Endometrial microvascular endothelial cells (primary cell): ENCODE measurements around the gene CFL2. TPM values are rescaled to one million over a fixed set of nuclear protein-coding genes. Genes with fewer than 3 reads are reported as not detected.
"Not testable (repeated sequence)": the region's sequence is repeated elsewhere in the genome, so short reads cannot be mapped to it uniquely, and the experiment has no call there.

Source experiments
- in situ Hi-C: cut with HindIII; loops from 2 replicates; pipeline ENCODE4 v1.10.0; 2017; ENCODE audit warnings: low sequenced_read_pairs, low pct_unique_long_range_greater_than_20kb; ENCODE audit errors: inconsistent ontology term
- total RNA-seq: library from RNA; depleted of rRNA; stranded (reverse); fragments of >200 nt; gene quantifications from one replicate; pipeline ENCODE4 v1.2.3, GENCODE V29; 2015; ENCODE audit errors: inconsistent ontology term

The CFL2 gene
- 89.3 TPM for total RNA-seq

- in situ Hi-C loops = no loop called here
Measured at GRCh38 chr14:34714320-34715126, at the start of gene CFL2. Gene CFL2, minus strand, starts transcription at chr14:34714593. Its CDS starts 53 bp downstream, at chr14:34714540.

- in situ Hi-C loops = no loop called here
Measured at GRCh38 chr14:34755215-34755614, 40.8 kb upstream of the CFL2 start.

GRCh38 chr14:34754687-34755086 is 40.3 kb upstream of the CFL2 start:
- in situ Hi-C loops = no loop called here

- in situ Hi-C loops = no loop called here
Measured at GRCh38 chr14:34750670-34751069, 36.3 kb upstream of the CFL2 start.

GRCh38 chr14:34750233-34750632 is 35.8 kb upstream of the CFL2 start:
- in situ Hi-C loops = no loop called here

- in situ Hi-C loops = no loop called here
Measured at GRCh38 chr14:34749408-34749807, 35.0 kb upstream of the CFL2 start.

- in situ Hi-C loops = no loop called here
Measured at GRCh38 chr14:34742270-34743115, 28.1 kb upstream of the CFL2 start.

- in situ Hi-C loops = no loop called here
Measured at GRCh38 chr14:34741840-34742239, 27.4 kb upstream of the CFL2 start.

- in situ Hi-C loops = not testable (repeated sequence)
Measured at GRCh38 chr14:34740139-34740538, 25.7 kb upstream of the CFL2 start.

- in situ Hi-C loops = not testable (repeated sequence)
Measured at GRCh38 chr14:34737079-34737478, 22.7 kb upstream of the CFL2 start.

GRCh38 chr14:34733245-34733644 is 18.9 kb upstream of the CFL2 start:
- in situ Hi-C loops = no loop called here

- in situ Hi-C loops = no loop called here
Measured at GRCh38 chr14:34732802-34733201, 18.4 kb upstream of the CFL2 start.

GRCh38 chr14:34723867-34724266 is 9.5 kb upstream of the CFL2 start:
- in situ Hi-C loops = no loop called here

- in situ Hi-C loops = no loop called here
Measured at GRCh38 chr14:34722723-34723545, 8.5 kb upstream of the CFL2 start.

GRCh38 chr14:34721129-34721528 is 6.7 kb upstream of the CFL2 start:
- in situ Hi-C loops = no loop called here

- in situ Hi-C loops = no loop called here
Measured at GRCh38 chr14:34718750-34719304, 4.4 kb upstream of the CFL2 start.

GRCh38 chr14:34715127-34715863 is 902 bp upstream of the CFL2 start:
- in situ Hi-C loops = no loop called here

- in situ Hi-C loops = no loop called here
Measured at GRCh38 chr14:34713681-34714319, 593 bp downstream of the CFL2 start.
